GM18951 (cell line): ENCODE measurements around the gene CCL4L2.
A peak's percentile ranks its signal among the peaks of the same experiment; 100 is the strongest.
"Not testable (repeated sequence)": the region's sequence is repeated elsewhere in the genome, so short reads cannot be mapped to it uniquely, and the experiment has no call there.

Experiments used
- POLR2A ChIP-seq: IDR thresholded peaks from 4 replicates; pipeline ENCODE4 v1.6.1; 2011; ENCODE audit warnings: mild to moderate bottlenecking; ENCODE audit not compliant: insufficient read length, insufficient read depth; ENCODE audit errors: extremely low read depth
- in situ Hi-C: fragments of 300-500 bp; cut with MboI; formaldehyde crosslinking; loops from one replicate; pipeline ENCODE4 v1.12.0; 2022; ENCODE audit warnings: low sequenced_read_pairs, mixed read lengths, inconsistent platforms; ENCODE audit not compliant: unreplicated experiment

The CCL4L2 gene

GRCh38 chr17:36209575-36209974, 1.3 kb upstream of the CCL4L2 start:
- in situ Hi-C loops = loop anchor here (25.0 kb wide), 1 partner anchor 278 kb away; the partner anchor contains the start of gene ZNHIT3
- TF ChIP-seq POLR2A = no peak

GRCh38 chr17:36211484-36212271, 815 bp downstream of the CCL4L2 start:
- TF ChIP-seq POLR2A = peak; percentile 10
- in situ Hi-C loops = loop anchor here (10.0 to 25.0 kb wide), 2 partner anchors 107 to 276 kb away; partner anchors contain the start of genes CCL4 and ZNHIT3

- TF ChIP-seq POLR2A = no peak
- in situ Hi-C loops = loop anchor here (10.0 to 25.0 kb wide), 2 partner anchors 107 to 275 kb away; partner anchors contain the start of genes CCL4 and ZNHIT3
These were observed 1.4 kb downstream of the CCL4L2 start for GRCh38 chr17:36212272-36212605.

GRCh38 chr17:36212966-36213365, 2.1 kb downstream of the CCL4L2 start:
- no peak for TF ChIP-seq POLR2A
- in situ Hi-C loops = loop anchor here (10.0 to 25.0 kb wide), 2 partner anchors 108 to 274 kb away; partner anchors contain the start of genes CCL4 and ZNHIT3

- TF ChIP-seq POLR2A = no peak
- in situ Hi-C loops = loop anchor here (10.0 to 25.0 kb wide), 2 partner anchors 109 to 274 kb away; partner anchors contain the start of genes CCL4 and ZNHIT3
These were observed 2.8 kb downstream of the CCL4L2 start for GRCh38 chr17:36213695-36214094.

- in situ Hi-C loops = loop anchor here (10.0 to 25.0 kb wide), 2 partner anchors 110 to 272 kb away; partner anchors contain the start of genes CCL4 and ZNHIT3
- TF ChIP-seq POLR2A = no peak
These were observed 4.1 kb downstream of the CCL4L2 start for GRCh38 chr17:36214918-36215317.

GRCh38 chr17:36215406-36216308, 4.8 kb downstream of the CCL4L2 start:
- in situ Hi-C loops = loop anchor here (10.0 to 25.0 kb wide), 2 partner anchors 111 to 272 kb away; partner anchors contain the start of genes CCL4 and ZNHIT3

GRCh38 chr17:36219556-36219955, 8.7 kb downstream of the CCL4L2 start:
- in situ Hi-C loops = loop anchor here (10.0 to 25.0 kb wide), 2 partner anchors 115 to 268 kb away; partner anchors contain the start of genes CCL4 and ZNHIT3

- in situ Hi-C loops = loop anchor here (25.0 kb wide), 1 partner anchor 266 kb away; the partner anchor contains the start of gene ZNHIT3
These were observed 10.1 kb downstream of the CCL4L2 start for GRCh38 chr17:36220737-36221580.

GRCh38 chr17:36221581-36222100, 10.8 kb downstream of the CCL4L2 start:
- in situ Hi-C loops = loop anchor here (25.0 kb wide), 1 partner anchor 266 kb away; the partner anchor contains the start of gene ZNHIT3

GRCh38 chr17:36222967-36223366, 12.1 kb downstream of the CCL4L2 start:
- in situ Hi-C loops = loop anchor here (25.0 kb wide), 1 partner anchor 264 kb away; the partner anchor contains the start of gene ZNHIT3

GRCh38 chr17:36229644-36230043, 18.8 kb downstream of the CCL4L2 start:
- in situ Hi-C loops = not testable (repeated sequence)

- in situ Hi-C loops = not testable (repeated sequence)
These were observed 31.2 kb downstream of the CCL4L2 start for GRCh38 chr17:36242046-36242445.
